NCI-H526 treated with DMSO at 0.1 percent for 48 hours (cell line): ENCODE data around the gene CRBN.

Experiments
- DNase-seq: peaks from one replicate; lab custom pipeline; 2025; lab: John Stamatoyannopoulos, UW

Gene CRBN

DNA sequence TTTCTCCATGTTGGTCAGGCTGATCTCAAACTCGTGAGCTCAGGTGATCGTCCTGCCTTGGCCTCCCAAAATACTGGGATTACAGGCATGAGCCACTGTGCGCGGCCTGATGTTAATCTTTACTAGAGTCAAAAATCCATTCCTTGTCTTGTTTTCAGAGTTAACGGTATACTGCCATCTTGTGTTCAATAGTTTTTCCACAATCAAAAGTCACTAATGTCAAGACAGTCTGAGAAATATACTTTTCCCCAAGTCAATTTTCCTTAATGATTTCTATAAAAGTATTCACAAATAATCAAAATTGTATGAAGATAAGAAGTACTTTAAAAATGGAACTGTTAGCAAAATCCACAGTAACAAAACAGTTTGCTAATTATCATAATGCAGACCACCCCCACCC lies 8.5 kb downstream of the CRBN start:
- DNase-seq, result no peak

DNA sequence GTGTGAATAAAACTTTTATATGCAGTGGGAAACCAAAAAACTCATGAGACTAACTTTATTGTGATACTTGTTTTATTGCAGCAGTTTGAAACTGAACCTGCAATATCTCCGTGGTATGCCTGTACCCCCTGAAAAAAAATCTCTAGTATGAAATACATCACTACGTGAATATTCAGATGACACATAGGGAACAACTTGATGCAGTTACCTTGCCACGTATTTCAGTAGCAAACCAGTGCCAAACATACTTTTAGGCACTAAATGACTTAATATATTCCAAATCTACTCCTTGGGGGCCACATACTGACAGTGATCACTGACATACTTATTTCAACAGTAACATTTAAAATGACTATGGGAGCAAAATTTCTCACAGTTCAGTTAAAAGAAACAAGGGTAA lies 13.8 kb downstream of the CRBN start:
- no peak for DNase-seq

DNA sequence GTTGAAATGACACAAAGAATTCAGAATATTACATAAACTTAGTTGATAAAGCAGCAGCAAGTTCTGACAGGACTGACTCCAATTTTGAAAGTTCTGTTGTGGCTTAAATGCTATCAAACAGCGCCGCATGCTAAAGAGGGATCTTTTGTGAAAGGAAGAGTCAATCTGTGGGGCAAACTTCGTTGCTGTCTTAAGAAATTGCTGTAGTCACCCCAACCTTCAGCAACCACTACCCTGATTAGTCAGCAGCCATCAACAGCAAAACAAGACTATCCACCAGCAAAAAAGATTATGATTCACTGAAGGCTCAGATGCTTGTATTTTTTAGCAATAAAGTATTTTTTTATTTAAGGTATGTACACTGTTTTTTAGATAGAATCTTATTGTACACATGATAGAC lies 14.2 kb downstream of the CRBN start:
- no peak for DNase-seq

DNA sequence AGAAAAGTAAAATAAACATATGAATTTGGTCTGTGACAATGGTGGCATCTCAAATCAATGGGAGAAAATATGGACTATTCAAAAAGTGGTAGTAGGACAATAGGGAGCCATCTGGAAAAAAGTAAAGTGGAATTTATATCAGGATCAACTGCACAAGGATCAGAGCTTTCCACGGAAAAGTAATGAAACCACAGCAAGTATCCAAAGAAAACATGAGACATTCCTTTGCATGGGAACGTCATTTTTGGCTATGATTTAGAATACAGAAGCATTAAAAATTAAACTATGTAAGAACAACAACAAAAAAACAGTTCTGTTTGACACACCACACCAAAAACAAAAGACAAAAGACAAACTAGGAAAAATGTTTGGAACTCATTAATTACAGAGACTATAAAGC lies 18.7 kb downstream of the CRBN start:
- no peak for DNase-seq

DNA sequence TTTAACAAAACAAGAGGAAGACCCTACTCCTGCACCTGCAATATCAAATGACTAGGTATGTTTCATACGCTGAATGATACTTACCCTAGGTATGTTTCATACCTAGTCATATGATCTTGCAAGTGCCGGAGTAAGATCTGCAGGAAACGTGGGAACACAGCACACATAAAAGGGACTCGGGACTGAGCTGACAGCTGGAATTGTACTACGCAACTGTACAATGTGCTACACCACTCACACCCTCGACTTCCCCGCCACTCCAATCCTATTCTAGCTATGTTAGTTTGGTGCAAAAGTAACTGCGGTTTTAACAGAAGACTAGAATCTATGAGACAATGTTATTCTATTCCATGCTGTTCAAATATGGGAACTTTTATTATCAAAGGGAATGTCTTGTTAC lies 22.0 kb downstream of the CRBN start:
- DNase-seq, result no peak

DNA sequence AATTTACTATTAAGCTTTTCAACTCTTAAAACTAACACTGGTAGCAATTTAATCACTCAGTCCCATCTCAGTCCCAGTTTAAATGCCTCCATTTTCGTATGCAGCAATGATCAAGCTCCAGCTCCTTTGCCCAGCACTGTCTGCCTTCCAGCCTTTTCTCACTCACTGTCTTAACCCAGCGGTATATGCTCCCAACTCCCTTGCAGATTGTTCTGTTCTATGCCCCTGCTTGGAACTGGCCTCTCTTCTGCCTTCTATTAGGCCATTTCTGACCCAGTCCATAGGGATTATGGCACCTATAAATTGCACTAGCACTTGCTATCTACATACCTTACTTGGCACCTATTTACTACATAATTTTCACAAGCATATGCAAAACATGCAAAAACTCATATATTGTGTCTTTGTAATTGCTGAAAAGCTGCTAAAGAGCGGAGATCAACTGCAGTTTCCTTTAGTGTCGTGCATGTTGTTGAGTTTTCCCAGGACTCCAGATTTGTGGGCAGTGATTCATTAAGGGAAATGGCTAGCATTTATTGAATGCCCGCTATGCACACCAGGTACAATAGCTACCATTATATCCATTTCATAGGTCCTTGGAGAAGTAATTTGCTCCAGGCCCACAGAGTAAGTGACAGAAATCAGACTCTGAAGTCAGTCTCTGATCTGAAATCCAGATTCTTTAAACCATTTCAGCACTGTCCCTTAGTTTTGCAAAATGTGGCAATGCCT lies 24.4 kb downstream of the CRBN start:
- DNase-seq, result no peak

DNA sequence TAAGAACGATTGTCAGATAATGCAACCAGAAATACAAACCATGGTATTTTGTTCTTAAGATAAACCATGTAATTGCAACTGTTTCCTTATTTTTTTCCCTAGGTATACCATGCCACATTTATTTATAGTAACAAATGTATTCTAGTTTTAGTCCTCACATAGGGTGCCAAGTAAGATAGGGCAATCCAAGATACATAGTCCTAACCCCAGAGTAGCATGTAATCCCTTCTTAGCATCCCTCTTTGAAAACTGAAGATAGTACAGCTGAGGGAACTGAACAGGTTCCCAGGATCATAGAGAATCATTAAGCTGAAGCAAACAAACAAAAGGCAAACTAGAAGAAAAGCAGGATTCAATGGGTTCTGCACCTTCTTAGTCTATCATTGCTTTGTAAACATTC lies 28.0 kb downstream of the CRBN start:
- DNase-seq, result no peak

DNA sequence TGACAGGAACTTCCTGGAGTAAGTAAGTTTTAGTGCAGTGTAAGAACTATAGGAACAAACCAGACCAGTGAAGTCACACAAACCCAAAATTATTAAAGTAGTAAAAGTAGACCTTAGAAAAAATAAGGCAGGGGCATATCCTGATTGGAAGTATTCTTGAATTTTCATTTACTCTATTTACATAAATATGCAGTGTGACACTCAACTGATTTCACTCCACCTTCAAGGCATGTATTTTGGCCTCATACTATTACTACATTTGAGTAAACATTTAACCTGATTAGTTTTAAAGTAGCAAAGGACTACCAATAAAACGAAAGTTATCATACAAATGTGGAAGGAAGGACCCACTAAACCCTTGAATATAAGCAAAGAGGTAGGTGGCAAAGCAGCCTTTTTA lies 29.9 kb downstream of the CRBN start:
- no peak for DNase-seq

DNA sequence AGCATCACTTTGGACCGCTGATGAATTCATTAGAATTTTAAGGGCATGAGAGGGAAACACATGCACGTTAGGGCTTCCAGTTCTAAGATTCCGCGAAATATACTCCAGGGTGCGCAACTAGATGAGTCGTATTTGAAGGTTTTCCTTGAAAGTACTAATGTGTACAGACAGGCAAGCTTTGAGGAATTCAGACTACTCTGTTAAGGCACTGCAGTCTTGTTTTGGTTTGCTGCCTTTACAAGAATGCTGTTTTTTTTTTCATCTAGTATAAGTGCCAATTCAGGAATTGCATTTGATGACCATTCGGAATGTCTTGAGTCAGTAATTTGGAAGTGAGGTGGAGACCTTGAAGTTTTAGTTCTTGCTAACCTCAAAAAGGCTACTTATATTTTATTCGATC lies 33.7 kb downstream of the CRBN start:
- DNase-seq, result no peak

DNA sequence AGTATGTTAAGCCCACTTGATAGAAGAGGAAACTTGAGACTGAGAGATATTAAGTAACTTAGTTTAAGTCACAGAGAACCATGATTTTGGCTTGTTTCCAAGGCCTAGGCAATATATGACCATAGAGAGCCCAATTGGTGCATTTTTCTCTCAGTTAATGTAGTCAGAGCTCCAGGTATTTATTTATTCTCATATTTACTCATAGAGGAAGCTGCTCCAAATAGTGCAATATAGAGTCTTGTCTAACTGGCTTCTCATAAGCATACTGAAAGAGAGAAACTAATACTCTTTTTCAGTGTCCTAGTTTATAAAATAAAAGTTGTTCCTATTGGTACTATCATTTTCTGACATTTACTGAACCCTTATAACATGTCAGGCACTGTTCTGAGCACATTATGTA lies 37.6 kb downstream of the CRBN start:
- no peak for DNase-seq

DNA sequence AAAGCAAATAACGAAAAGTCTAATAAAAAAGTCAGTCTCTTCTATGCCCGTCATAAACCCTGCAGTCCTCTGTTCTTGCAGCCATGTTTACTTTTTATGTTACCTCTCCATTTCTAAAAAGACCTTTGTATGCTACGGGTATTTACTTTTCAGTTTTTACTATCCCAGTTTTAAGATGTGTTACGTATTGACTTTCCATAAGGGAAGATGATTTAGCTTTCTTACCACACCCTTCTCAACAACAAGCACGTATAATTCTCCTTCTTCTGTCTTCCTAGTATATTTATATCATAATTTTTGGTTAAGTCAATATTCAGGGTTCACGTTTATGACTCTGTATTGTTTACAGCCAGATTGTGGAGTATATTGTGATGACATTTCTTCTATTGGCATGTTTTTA lies 42.0 kb downstream of the CRBN start:
- DNase-seq, result no peak

DNA sequence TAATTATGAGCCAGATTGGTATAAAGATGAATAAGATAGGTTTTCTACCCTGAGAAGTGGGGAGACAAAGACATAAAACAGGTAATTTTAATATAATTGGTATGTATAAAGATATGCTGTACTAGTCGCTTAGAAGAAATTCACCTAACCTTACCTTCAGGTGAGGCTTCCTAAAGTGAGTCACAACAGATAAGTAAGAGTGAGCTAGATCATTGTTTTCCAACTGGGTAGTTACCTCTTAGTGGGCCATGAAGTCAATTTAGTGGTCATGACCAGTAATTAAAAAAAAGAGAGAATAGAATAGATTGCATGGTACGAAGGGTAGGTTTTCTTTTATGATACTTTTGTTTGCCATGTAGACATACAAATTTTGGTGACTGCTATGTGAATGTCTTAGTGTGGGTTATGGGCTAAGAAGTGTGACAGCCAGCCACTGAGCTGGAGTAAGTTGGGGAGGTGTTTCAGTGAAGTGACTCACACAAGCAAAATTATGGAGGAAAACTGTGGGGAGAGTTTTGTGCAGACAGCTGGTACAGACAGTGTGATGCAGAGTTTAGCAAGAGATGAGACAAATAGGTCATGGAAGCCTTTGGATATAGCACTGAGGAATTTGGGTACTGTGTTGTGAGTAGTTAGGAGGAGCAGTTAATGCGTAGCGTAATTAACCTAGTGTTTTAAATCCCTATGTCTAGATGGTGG lies 44.6 kb downstream of the CRBN start:
- no peak for DNase-seq

DNA sequence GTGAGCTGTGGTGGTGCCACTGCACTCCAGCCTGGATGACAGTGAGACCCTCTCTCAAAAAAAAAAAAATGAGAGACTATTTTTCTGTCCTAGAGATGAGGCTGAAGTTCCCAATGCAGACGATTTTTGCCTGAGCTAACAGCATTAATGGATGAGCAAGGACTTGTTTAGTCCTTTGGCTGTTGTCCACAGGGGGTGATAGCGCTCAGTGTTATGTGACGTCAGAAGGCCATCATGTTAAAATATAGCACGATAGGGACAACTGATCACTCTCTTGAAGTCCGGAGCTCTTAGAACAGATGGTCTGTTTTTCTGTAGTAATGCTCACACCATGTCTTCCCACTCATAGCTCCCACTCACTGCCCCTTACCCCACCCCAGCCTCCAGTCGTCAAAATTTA lies 46.0 kb downstream of the CRBN start:
- DNase-seq, result no peak

DNA sequence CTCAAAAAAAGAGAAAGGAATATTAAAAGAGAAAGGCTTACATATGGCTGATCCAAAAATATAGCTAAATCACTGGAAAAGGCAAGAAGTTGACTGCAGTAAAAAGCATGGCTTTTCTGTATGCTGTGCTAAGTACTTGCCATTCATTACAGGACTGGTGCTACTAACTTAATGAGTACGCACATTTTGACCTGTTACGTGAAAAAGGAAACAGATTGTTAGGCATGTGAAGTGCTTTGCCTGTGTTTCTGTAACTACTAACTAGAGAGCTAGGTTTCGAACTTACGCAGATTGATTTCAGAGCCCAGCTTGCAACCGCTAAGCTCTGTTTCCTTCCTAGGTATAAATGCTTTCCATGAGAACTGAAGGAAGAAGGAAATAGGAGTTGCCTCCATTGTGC lies 49.9 kb downstream of the CRBN start:
- no peak for DNase-seq

DNA sequence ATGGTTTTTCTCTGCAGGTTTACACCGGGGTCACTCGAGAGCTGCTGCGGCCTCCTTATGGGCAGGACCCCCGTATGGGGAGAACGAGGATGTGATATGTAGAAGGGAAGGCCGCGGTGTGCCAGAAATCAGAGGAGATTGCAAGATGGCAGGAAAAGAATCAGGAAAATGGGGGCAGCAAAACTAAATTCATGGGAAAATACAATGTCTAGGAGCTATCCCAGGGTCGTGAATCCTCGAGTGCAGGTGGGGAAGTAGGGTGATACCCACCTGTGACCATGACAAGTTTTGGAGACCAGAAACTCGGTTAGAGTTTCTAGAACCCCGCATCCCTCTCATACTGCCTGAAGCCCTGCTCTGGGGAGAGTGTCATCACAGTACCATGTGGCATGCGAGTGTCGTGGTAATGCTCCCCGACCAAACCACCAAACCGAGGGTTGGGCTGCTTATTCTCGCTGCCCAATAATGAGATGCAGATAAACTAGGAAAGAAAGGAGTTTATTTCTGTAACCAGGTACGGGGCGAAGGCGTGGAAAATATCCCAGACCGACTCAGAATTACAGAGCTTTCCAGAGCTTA lies 52.0 kb downstream of the CRBN start:
- DNase-seq, result no peak

DNA sequence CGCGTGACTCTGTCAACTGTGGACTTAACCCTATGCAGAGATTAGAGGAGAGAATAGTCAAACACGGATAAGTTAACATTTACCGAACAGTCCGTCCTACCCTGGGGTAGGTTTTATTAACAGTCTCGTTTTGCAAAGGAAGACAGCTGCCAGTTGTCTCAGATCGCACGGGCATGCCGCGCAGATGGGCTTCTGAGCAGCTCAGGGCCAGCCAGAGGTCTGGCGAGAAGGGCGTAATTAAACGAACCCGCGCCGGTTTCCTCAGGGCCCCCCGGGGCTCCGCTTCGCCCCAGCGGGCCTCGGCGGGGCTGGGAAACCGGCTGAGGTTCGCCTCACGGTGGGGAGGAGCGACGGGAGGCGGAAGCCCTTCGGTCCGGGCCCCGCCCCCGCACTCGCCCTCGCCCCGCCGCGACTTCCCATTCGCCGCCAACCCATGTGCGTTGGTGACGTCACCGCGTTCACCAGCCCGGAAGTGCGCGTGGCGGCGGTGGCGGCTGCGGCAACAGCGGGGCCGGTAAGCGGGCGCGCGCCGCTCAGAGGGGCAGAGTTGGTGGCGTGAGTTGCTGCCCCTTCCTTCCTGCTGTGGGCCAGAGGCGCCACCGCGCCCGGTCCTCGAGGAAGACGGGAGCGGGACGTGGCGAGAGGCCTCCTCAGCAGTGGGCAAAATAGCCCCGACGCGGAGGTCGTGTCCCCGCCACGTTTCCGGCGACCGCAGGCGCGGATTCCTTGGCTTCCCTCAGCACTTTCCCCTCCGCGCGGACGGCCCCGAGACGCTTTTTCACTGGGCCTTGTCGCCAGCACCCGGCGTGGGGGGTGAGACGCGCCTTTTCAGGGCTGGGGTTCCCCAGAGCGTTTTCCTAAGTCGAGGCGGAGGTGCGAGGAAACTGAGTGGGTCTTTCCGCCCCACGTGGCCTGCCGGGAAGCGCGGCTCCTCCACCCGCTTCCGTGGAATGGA lies 52.7 kb downstream of the CRBN start, which contains the start of gene TRNT1:
Gene TRNT1, plus strand, starts transcription at position 464 of the 955 bp plus-strand sequence. CDS start 2,101 bp downstream, outside the sequence.
- peak; percentile 79 for DNase-seq

DNA sequence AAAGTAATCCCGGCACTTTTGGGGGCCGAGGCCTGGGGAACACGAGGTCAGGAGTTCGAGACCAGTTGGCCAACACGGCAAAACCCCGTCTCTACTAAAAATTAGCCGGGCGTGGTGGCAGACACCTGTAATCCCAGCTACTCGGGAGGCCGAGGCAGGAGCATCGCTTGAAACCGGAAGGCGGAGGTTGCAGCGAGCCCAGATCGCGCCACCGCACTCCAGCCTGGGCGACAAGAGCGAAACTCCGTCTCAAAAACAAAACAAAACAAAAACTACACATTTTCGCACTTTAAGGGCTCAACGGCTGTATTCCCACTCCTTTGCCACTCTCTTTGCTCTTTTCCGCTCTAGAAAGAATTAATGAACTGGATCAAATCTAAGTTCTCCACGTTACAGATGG lies 53.5 kb downstream of the CRBN start:
- no peak for DNase-seq

DNA sequence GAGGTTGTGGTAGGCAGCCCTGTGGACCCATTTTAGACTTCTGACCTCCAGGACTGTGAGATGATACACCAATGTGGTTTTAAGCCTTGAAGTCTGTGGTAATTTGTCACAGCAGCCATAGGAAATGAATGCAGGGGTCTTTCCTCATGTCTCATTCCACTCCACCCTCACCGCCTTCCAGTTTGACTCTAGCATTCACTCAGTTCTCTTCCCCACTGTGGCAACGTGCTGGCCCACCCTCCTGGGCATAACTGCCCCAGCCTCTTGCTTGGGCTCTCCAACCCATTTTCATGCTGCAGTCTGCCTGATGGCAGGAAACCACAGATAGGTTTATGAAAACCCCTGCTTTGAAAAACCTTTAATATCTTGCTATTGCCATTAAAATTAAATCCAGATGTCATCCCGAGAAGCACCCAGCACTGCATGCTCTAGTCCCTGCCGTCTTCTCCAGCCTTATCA lies 60.1 kb downstream of the CRBN start:
- no peak for DNase-seq

DNA sequence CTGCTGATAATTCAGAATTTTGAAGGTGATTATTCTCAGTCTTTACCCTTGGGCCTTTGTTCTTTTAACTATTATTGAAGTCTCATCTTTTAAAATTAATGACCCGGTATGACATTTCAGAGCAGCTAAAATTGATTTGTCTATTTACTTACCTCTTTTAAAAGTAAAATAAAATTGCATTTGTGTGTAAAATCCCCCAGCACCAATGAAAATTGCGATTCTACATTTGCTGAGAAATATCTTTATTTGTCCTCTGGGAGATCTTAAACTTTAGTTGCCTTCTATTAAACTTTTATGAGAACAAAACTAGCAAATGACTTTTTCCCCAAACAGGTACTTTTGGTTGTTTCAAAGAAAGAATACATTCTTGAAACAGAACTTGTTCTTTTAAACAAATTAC lies 61.8 kb downstream of the CRBN start:
- DNase-seq, result no peak

DNA sequence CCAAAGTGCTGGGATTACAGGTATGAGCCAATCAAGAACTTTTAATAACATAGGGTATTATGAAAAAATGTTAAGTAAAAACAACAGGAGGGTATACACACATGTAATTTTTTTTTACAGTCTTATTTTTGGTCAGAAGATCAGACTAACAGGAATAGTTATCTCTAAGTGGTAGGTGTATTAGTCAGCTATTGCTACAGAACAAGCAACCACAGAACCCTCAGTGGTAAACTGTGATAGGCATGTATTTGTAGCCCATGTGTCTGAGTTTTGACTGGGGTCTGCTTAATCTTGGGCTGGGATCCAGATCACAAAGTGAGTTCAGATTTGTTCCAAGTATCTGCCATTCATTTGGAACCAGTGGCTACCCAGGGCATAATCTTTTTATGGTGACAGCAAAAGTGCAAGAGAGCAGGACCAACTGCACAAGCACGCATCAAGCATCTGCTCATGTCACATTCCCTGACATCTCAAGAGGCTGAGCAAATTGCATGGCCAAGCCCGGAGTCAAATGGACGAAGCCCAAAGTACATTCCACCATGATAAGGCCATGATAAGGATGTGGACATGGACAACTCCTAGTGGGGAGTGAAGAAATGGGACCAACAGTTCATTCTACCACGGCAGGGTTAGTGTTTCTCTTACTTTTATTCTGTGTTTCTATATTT lies 66.3 kb downstream of the CRBN start:
- no peak for DNase-seq

DNA sequence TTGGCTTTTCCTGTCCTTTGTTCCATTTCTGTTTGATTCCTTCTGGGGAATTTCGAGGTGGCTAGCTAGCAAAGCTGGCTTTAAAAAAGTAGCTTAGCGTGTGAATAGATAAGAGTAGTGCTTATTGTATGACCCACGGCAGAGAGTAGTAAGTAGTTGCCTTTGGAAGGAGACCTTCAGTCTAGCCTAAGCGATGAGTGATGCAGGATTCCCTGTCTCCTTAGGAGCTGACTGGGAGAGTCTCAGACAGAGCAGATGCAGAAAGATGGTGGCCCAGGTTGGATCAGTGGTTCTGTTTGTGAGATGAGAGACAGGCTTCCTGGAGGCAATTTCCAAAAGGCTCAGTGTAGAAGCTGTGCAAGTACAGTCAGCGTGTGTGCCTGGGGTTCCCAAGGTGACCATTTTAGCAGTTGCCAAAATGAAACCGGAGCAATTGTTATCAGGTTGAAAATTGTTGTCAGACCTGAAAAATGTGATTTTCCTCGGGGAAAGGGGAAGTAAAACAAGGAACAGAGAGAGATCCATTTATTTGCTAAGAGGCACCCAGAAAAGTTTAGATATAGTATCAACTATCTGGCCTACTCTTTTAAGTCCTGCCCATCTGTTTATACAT lies 68.6 kb downstream of the CRBN start:
- DNase-seq, result no peak
